HG02610 (cell line): ENCODE data around the gene IL17F.

Experiments used
- ATAC-seq: cut with Tn5 transposase; IDR thresholded peaks from one replicate; pipeline ENCODE4 v1.9.1; 2021; ENCODE audit warnings: mild to moderate bottlenecking, moderate library complexity; ENCODE audit not compliant: unreplicated experiment

Gene IL17F

DNA sequence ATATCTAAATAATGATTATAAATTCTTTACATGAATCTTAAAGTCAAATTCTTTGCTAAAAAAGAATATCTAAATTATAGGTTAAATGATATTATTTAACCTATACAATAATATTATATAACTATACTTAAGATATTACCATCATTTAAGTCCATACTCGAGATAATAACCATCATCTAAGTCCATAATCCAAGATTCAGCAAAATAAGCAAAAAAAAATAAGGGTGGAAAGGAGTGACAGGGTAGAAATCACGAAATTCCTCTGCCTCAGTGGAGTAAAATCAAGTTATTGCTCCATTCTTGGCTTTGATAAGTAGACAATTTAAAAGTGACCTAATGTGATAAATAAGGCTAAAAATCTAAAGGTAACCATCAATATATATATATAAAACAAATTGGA lies 48.4 kb downstream of the IL17F start:
- ATAC-seq, result no peak

DNA sequence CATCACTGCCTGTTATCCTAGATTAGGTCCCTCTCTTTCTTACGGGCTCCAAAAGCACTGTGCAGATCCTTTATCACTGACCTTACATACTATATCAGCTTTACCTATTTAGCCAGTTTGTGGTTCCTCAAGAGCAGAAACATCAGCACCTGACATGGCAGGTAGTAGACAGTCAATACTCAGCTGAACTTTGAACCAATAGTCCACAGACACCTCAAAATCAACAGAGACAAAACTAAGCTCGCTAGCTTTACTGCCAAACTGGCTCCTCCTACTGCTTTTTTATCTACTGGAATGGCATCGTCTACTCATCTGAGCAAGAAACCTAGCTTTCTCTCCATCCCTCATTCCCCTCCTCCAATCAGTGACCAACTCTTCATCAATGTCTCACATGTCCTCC lies 52.5 kb downstream of the IL17F start:
- no peak for ATAC-seq

DNA sequence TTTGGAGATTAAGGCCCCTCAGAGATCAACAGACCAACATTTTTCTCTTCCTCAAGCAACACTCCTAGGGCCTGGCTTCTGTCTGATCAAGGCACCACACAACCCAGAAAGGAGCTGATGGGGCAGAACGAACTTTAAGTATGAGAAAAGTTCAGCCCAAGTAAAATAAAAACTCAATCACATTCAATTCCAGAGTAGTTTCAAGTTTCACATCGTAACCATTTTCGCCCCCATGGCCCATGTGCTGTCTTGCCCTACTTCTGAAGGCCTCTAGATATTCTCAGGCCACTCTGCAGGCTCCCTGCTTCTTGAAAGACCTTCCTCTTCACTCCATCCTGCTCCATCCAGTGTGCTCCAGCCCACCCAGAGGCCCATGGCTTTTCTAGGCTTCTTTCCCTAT lies 53.9 kb downstream of the IL17F start:
- peak; percentile 80 for ATAC-seq

DNA sequence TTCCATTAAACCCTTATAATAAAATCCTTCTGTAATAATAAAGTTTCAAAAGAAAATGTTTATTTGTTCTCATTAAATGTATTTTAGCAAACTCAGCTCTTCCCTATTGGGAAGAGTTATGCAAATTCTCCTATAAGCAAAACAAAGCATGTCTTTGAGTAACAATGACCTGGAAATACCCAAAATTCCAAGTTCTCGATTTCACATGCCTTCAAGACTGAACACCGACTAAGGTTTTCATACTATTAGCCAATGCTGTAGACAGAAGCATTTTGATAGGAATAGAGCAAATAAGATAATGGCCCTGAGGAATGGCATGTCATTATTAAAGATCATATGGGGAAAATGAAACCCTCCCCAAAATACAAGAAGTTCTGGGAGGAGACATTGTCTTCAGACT lies 54.3 kb downstream of the IL17F start:
- no peak for ATAC-seq

DNA sequence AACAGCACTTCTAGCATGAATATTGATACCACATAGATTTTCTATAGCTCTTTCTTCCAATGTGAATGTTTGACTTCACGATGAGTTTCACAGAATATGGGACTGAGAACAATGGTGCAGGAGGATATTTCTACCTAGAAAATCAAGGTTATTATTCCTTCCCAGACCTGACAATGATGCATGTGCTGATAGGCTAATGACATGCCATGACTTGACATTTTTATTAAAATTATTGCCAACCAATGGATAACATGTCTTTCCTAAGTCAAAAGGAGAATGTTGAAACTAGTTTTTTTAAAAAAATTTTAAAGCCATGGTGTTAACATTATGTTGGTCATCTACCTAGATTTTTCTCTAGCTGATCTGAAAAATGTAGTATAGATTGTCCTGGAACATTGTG lies 57.2 kb downstream of the IL17F start:
- no peak for ATAC-seq
